ENCODE results near the gene RXRA. TPM values are rescaled to one million over a fixed set of nuclear protein-coding genes. Genes with fewer than 3 reads are reported as not detected.

The RXRA gene
- total and polyA plus RNA-seq, 10 of the 15 experiments (the other 5 are each of a cell fraction or from before 2014, with no cell fraction given): 0.89 to 36.8 (median 11.1) TPM

DNA sequence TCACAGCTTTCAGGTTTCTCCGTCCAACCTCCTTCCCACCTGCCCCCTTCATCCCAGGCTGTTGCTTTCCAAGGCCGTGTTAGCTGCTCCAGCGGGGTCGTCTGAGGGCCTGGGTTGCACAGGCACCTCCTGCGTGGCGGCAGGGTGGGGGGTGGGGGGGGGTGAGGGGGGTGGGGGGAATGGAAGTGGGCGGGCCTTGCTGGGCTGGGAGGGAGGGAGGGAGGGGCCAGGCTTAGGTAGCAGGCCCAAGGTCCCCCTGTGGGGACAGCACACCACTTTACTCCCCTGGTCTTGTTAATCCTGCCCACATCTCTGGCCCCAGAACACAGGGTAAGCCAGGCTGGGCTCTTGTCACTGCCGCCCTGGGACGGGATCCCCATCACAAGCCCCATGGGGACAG lies 99.1 kb downstream of the RXRA start (continued):
- TF ChIP-seq RAD21 (IDR thresholded peaks at IDR 0.05; ENCODE audit: insufficient read depth, low read depth, low read length): no peak

- no TSS peak for BruUV-seq (replicated peaks)
- in situ Hi-C loops (cut with MboI): no loop called here
- Histone ChIP-seq H4K20me1 (ENCODE audit: control insufficient read depth, insufficient read depth) (no peaks in the 10 kb centered on the region), H3K79me2 (ENCODE audit: control insufficient read depth, insufficient read depth, low read length) (no peaks in the 10 kb centered on the region), H3K9me3 (replicated peaks; ENCODE audit: control insufficient read depth, insufficient read depth, low read length) (no peaks in the 10 kb centered on the region), H3K4me1 (ENCODE audit: control insufficient read depth, insufficient read depth, low read length) (peaks cover 8% of the 10 kb centered on the region), H3K27me3 (replicated peaks in 1 of 2; ENCODE audit: control insufficient read depth in 2 of 2, insufficient read depth in 2 of 2, low read length in 1 of 2) (no peaks in the 10 kb centered on the region), H3K36me3 (ENCODE audit: control insufficient read depth in 2 of 2, insufficient read depth in 2 of 2, low read length in 1 of 2) (peaks cover 2 to 7% of the 10 kb centered on the region in 2 experiments; a peak in 3 of 4 replicates), H3K4me3 (no peak overlapping the region), H2AFZ (ENCODE audit: control insufficient read depth, low read depth, low read length) (no peak overlapping the region), H3K9ac (ENCODE audit: control insufficient read depth, insufficient read depth, low read length) (no peak overlapping the region), H3K27ac (ENCODE audit: control insufficient read depth, insufficient read depth) (no peak overlapping the region), H3K4me2 (ENCODE audit: control insufficient read depth, insufficient read depth) (no peak overlapping the region)
- ATAC-seq (no peak), DNase-seq (ENCODE audit: low read depth, low spot score) (no peak), FAIRE-seq (no peak)
- POLR2A ChIA-PET: no interaction called here
- SMC1A ChIA-PET (ENCODE audit: uncharacterized antibody, unreplicated experiment): no interaction called here
- WGBS (ENCODE audit: insufficient coverage, insufficient replicate concordance, low lambda C conversion rate, missing lambda C conversion rate): 71% methylated on average over 9 of the region's 9 CpGs
- RAD21 ChIA-PET (ENCODE audit: unreplicated experiment): no interaction called here
- TF ChIP-seq MLLT1 (IDR thresholded peaks at IDR 0.05) (no peak), RELA (IDR thresholded peaks at IDR 0.05; ENCODE audit: borderline replicate concordance, partially characterized antibody) (no peak), MEF2B (IDR thresholded peaks at IDR 0.05; ENCODE audit: partially characterized antibody, poor library complexity, severe bottlenecking) (no peak)
- TF ChIP-seq, protein P1, sequence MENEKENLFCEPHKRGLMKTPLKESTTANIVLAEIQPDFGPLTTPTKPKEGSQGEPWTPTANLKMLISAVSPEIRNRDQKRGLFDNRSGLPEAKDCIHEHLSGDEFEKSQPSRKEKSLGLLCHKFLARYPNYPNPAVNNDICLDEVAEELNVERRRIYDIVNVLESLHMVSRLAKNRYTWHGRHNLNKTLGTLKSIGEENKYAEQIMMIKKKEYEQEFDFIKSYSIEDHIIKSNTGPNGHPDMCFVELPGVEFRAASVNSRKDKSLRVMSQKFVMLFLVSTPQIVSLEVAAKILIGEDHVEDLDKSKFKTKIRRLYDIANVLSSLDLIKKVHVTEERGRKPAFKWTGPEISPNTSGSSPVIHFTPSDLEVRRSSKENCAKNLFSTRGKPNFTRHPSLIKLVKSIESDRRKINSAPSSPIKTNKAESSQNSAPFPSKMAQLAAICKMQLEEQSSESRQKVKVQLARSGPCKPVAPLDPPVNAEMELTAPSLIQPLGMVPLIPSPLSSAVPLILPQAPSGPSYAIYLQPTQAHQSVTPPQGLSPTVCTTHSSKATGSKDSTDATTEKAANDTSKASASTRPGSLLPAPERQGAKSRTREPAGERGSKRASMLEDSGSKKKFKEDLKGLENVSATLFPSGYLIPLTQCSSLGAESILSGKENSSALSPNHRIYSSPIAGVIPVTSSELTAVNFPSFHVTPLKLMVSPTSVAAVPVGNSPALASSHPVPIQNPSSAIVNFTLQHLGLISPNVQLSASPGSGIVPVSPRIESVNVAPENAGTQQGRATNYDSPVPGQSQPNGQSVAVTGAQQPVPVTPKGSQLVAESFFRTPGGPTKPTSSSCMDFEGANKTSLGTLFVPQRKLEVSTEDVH (IDR thresholded peaks at IDR 0.05; ENCODE audit: low read depth, partially characterized antibody): no peak
- TF ChIP-seq, protein P2, sequence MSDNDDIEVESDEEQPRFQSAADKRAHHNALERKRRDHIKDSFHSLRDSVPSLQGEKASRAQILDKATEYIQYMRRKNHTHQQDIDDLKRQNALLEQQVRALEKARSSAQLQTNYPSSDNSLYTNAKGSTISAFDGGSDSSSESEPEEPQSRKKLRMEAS (IDR thresholded peaks at IDR 0.05; ENCODE audit: low read depth, low read length): no peak
- intact Hi-C loops (cut with micrococcal nuclease; ENCODE audit: unreplicated experiment): no loop called here
- CTCF ChIA-PET: no interaction called here
Observed at GRCh38 chr9:134425812-134426211, 99.6 kb downstream of the RXRA start.

All from GM12878 (cell line).